GM12872 (cell line): ENCODE data around the gene DPH7.

Experiments
- TF ChIP-seq, protein P1 (sequence below): IDR thresholded peaks from 3 replicates; pipeline ENCODE4 v1.5.1; 2011; ENCODE audit warnings: low read depth, mild to moderate bottlenecking, low read length, moderate library complexity; ENCODE audit not compliant: insufficient read depth

DPH7 gene

GRCh38 chr9:137505421-137506140 is 73.1 kb downstream of the DPH7 start:
- TF ChIP-seq, protein P1, sequence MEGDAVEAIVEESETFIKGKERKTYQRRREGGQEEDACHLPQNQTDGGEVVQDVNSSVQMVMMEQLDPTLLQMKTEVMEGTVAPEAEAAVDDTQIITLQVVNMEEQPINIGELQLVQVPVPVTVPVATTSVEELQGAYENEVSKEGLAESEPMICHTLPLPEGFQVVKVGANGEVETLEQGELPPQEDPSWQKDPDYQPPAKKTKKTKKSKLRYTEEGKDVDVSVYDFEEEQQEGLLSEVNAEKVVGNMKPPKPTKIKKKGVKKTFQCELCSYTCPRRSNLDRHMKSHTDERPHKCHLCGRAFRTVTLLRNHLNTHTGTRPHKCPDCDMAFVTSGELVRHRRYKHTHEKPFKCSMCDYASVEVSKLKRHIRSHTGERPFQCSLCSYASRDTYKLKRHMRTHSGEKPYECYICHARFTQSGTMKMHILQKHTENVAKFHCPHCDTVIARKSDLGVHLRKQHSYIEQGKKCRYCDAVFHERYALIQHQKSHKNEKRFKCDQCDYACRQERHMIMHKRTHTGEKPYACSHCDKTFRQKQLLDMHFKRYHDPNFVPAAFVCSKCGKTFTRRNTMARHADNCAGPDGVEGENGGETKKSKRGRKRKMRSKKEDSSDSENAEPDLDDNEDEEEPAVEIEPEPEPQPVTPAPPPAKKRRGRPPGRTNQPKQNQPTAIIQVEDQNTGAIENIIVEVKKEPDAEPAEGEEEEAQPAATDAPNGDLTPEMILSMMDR, result no peak
